GM18520 (cell line): ENCODE results near the gene TMEM221.
"Not testable (repeated sequence)": the region's sequence is repeated elsewhere in the genome, so short reads cannot be mapped to it uniquely, and the experiment has no call there.

Experiments used
- ATAC-seq: cut with Tn5 transposase; IDR thresholded peaks from one replicate; pipeline ENCODE4 v1.9.1; 2021; ENCODE audit not compliant: unreplicated experiment

The TMEM221 gene

GRCh38 chr19:17448131-17448967 lies at the start of gene TMEM221:
Gene TMEM221 (minus strand): TSS chr19:17448668. CDS start chr19:17448462, 206 bp downstream.
- no peak for ATAC-seq

- ATAC-seq: no peak
These were observed 48.8 kb upstream of the TMEM221 start for GRCh38 chr19:17497149-17497798.

DNA sequence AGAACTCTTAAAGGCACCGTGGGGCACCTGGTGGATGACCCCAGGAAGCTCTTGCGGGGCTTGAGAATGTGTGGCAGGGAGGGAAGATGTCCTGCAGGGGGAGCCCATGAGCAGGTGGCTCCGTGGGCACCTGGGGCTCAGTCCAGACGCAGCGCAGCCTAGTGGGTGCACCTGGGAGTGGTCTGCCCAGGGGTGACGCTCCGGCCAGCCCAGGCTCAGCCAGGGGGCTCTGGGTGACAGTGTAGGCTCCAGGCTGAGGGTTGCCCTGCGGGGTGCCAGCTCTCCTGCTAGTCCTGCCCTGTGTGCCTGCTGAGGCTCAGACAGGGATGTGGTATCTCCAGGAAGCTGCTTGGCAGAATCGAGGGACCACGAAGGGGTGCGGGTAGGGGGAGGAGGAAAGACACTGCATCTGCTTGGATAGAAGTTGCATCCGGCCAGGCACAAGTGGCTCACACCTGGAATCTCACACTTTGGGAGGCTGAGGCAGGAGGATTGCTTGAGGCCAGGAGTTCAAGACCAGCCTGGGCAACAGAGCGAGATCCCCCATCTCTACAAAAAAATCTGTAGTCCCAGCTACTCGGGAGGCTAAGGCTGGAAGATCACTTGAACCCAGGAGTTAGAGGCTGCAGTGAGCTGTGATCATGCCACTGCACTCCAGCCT lies 48.0 kb upstream of the TMEM221 start:
- ATAC-seq: no peak

- no peak for ATAC-seq
These were observed 47.3 kb upstream of the TMEM221 start for GRCh38 chr19:17495639-17496296.

DNA sequence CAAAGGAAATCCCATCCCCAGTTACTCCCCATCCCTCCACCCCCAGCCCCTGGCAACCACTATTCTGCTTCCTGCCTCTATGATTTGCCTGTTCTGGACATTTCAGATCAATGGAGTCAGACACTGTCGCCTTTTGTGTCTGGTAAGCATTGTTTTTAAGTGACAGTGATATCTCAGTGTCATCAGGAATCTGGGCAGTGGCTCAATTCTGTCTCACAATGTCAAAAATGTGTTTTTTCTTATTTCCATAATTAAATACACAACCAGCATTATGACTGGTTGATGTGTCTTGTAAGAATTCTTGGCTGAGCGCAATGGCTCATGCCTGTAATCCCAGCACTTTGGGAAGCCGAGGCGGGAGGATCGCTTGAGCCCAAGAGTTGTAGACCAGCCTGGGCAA lies 42.8 kb upstream of the TMEM221 start:
- no peak for ATAC-seq

DNA sequence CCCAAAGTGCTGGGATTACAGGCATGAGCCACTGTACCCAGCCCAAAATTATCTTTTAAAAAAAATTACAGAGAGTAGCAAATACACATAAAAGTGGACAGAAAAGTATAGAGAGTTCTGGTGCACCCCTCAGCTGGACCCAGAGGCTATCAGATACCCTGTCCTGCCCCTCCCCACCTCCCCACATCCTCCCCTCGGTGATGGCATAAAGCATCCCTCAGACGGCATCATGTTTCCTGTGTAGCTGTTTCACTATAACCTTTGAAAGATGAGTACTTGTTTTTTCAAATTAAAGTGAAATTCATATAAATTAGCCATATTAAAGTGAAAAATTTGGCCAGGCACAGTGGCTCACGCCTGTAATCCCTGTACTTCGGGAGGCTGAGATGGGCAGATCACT lies 41.9 kb upstream of the TMEM221 start:
- ATAC-seq: no peak

- ATAC-seq: no peak
These were observed 41.0 kb upstream of the TMEM221 start for GRCh38 chr19:17489392-17490030.

- no peak for ATAC-seq
These were observed 40.3 kb upstream of the TMEM221 start for GRCh38 chr19:17488593-17489391.

- no peak for ATAC-seq
These were observed 39.0 kb upstream of the TMEM221 start for GRCh38 chr19:17487284-17488121.

DNA sequence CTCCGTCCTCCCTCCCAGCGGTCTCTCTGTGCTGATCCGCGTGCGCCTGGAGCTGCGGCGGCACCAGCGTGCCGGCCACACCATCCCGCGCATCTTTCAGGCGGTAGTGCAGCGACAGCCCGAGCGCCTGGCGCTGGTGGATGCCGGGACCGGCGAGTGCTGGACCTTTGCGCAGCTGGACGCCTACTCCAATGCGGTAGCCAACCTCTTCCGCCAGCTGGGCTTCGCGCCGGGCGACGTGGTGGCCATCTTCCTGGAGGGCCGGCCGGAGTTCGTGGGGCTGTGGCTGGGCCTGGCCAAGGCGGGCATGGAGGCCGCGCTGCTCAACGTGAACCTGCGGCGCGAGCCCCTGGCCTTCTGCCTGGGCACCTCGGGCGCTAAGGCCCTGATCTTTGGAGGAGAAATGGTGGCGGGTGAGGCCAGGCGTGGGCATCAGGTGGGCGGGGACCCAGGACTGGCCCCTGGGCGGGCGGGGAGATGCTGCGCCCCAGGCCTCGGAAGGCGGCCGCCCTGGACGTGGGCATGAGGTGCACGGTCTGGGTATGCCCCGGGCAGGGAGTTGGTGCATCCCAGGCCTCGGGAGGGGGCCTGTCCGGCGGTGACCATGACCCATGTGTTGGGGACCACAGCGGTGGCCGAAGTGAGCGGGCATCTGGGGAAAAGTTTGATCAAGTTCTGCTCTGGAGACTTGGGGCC lies 38.2 kb upstream of the TMEM221 start:
- ATAC-seq: no peak

DNA sequence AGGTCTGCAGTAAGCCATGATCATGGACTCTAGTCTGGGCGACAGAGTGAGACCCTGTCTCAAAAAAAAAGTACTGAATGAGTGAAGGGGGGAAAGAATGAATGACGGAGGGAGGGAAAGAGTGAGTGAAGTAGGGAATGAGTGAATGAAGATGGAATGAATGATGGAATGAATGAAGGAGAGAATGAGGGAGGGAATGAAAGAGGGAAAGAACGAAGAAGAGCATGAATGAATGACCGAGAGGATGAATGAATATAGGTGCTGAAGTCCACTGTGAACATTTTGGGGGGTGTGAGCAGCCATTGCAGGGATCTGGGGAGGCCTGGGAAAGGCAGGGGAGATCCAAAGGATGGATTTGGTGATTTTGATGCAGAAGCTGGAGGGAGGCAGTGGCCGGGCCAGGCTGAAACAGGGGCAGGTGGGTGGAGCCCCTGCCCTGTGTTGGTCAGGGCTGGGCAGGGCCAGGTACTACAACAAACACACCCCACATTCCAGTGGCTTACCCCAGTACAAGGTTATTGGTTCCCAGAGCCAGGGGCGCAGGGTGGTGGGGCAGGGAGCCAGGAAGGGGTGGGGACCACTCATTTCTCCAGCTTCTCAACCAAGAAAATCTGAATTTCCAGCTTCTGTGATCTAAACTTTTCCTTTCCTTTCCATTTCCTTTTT lies 36.2 kb upstream of the TMEM221 start:
- no peak for ATAC-seq

DNA sequence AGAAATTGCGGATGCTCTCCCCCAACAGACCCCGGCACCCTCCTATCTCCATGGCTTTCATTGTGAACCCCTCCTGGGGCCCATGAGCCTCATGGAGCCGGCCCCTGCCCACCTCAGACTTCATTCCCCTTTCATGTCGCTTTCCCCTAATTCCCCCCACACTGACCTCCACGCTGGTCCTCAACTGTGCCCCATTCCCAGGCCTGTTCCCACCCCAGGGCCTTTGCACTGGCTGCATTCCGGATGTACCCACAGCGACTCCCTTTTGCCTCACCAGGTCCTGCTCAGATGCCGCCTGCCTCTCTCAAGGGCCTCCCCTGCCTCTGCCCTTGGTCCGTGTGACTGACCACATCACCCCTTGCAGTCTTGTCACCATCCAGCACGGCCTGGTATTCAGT lies 35.1 kb upstream of the TMEM221 start:
- ATAC-seq: no peak

GRCh38 chr19:17482877-17483604 lies 34.6 kb upstream of the TMEM221 start:
- no peak for ATAC-seq

DNA sequence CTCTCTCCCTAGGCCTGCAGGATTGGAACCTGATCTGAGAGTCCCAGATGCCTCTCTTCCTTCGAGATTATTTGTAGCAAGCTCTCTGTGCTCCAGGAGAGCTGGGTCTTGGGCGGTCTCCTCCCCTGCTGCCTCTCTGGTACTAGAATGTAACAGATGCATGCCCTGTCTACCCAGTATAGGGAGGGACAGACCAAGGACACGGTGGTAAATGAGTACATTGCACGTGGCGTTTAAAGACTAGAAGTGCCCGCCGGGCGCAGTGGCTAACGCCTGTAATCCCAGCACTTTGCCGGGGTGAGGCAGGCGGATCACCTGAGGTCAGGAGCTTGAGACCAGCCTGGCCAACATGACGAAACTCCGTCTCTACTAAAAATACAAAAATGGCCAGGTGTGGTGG lies 33.5 kb upstream of the TMEM221 start:
- ATAC-seq: no peak

- no peak for ATAC-seq
These were observed 30.9 kb upstream of the TMEM221 start for GRCh38 chr19:17479325-17479791.

DNA sequence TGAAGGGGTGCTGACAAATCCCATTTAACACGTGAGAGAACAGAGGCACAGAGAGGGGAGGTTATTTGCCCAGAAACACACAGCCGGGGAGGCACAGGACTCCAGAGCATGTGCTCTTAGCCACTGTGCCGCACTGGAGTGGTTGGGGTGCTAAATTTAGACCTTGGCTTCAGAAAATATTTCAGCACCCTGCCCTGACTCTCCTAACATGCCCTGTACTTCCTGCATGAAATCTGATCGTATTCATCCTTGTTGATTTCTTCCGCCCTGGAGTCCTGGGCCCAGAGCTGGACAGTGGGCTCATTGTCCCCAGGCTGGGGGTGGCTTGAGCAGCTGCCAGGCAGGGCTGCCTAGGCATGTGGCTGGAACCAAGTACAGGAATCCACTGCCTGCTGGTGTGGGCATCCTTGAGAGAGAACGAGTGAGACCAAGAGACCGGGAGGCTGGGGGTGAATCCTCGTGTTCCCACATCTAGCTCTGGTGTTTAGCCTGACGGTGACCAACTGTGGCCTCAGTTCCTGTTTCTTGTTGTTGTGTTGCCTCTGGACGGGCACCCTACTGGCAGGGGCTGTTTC lies 27.2 kb upstream of the TMEM221 start:
- no peak for ATAC-seq

DNA sequence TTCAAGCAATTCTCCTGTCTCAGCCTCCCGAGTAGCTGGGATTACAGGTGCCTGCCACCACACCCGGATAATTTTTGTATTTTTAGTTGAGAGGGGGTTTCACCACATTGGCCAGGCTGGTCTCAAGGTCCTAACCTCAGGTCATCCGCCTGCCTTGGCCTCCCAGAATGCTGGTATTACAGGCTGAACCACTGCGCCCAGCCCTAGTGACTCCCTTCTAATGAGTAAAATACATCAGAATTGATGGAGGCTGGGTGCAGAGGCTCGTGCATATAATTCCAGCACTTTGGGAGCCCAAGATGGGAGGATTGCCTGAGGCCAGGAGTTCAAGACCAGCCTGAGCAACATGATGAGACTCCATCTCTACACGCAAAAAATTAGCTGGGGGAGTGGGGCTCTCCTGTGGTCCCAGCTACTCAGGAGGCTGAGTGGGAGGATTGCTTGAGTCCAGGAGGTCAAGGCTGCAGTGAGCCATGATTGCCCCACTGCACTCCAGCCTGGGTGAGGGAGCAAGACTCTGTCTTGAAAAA lies 26.6 kb upstream of the TMEM221 start:
- ATAC-seq: not testable (repeated sequence)
